ENCODE results near the gene POU4F3. TPM values are rescaled to one million over a fixed set of nuclear protein-coding genes. Genes with fewer than 3 reads are reported as not detected.

Gene POU4F3
- total RNA-seq, 2 experiments from 2014 or later: 0.09 to 0.20 TPM

- CTCF ChIA-PET: interaction anchor here (0.6 kb wide), 1 partner anchor 12 kb away, joined by 3 read pairs; no protein-coding TSS in a partner anchor
- ATAC-seq (no peak), DNase-seq (no peak)
- Mint-ChIP-seq H3K4me3 (peak overlapping the region; percentile 14), H3K4me1 (peaks cover 13% of the 10 kb centered on the region), H3K36me3 (peaks cover 3% of the 10 kb centered on the region), H3K9me3 (ENCODE audit: low read depth) (no peaks in the 10 kb centered on the region), H3K27me3 (peaks cover 84% of the 10 kb centered on the region), H3K27ac (no peak overlapping the region)
Measured at GRCh38 chr5:146344155-146345118, 5.8 kb downstream of the POU4F3 start.

GRCh38 chr5:146345240-146345577 lies 6.6 kb downstream of the POU4F3 start:
- Mint-ChIP-seq H3K36me3 (no peaks in the 10 kb centered on the region), H3K4me3 (no peak overlapping the region), H3K27ac (no peak overlapping the region), H3K4me1 (peaks cover 9% of the 10 kb centered on the region), H3K27me3 (peaks cover 76% of the 10 kb centered on the region), H3K9me3 (ENCODE audit: low read depth) (no peaks in the 10 kb centered on the region)
- DNase-seq (no peak), ATAC-seq (no peak)
- CTCF ChIA-PET: interaction anchor here (0.6 kb wide), 1 partner anchor 11 kb away, joined by 3 read pairs; no protein-coding TSS in a partner anchor

- CTCF ChIA-PET: no interaction called here
- no peak for ATAC-seq
- no peaks in the 10 kb centered on the region for H3K36me3 Mint-ChIP-seq
- H3K4me1 Mint-ChIP-seq: peaks cover 9% of the 10 kb centered on the region
- H3K9me3 Mint-ChIP-seq (ENCODE audit: low read depth): no peaks in the 10 kb centered on the region
- H3K27me3 Mint-ChIP-seq: peaks cover 74% of the 10 kb centered on the region
- H3K4me3 Mint-ChIP-seq: no peak overlapping the region
- H3K27ac Mint-ChIP-seq: no peak overlapping the region
- DNase-seq: no peak
Measured at GRCh38 chr5:146345578-146346366, 7.1 kb downstream of the POU4F3 start.

- DNase-seq (no peak), ATAC-seq (no peak)
- Mint-ChIP-seq H3K4me3 (no peak overlapping the region), H3K4me1 (no peaks in the 10 kb centered on the region), H3K9me3 (ENCODE audit: low read depth) (no peaks in the 10 kb centered on the region), H3K27me3 (peaks cover 19% of the 10 kb centered on the region), H3K36me3 (no peaks in the 10 kb centered on the region), H3K27ac (no peak overlapping the region)
- CTCF ChIA-PET: no interaction called here
Measured at GRCh38 chr5:146357126-146357525, 18.5 kb downstream of the POU4F3 start.

GRCh38 chr5:146359836-146360235 lies 21.2 kb downstream of the POU4F3 start:
- no peak for DNase-seq

GRCh38 chr5:146363161-146363874 lies 24.7 kb downstream of the POU4F3 start:
- Mint-ChIP-seq H3K36me3 (no peaks in the 10 kb centered on the region), H3K4me1 (peaks cover 5% of the 10 kb centered on the region), H3K27me3 (peaks cover 31% of the 10 kb centered on the region), H3K27ac (no peak overlapping the region), H3K9me3 (ENCODE audit: low read depth) (no peaks in the 10 kb centered on the region), H3K4me3 (no peak overlapping the region)
- no peak for DNase-seq
- CTCF ChIA-PET: no interaction called here
- no peak for ATAC-seq

More at GRCh38 chr5:146359836-146360235, 21.2 kb downstream of the POU4F3 start:
- no peak overlapping the region for H3K27ac Mint-ChIP-seq
- H3K36me3 Mint-ChIP-seq: no peaks in the 10 kb centered on the region
- H3K27me3 Mint-ChIP-seq: peaks cover 19% of the 10 kb centered on the region
- H3K9me3 Mint-ChIP-seq (ENCODE audit: low read depth): no peaks in the 10 kb centered on the region
- CTCF ChIA-PET: no interaction called here
- no peak overlapping the region for H3K4me3 Mint-ChIP-seq
- peaks cover 5% of the 10 kb centered on the region for H3K4me1 Mint-ChIP-seq
- no peak for ATAC-seq

- CTCF ChIA-PET: no interaction called here
- H3K27ac Mint-ChIP-seq: no peak overlapping the region
- H3K4me1 Mint-ChIP-seq: peaks cover 5% of the 10 kb centered on the region
- H3K36me3 Mint-ChIP-seq: no peaks in the 10 kb centered on the region
- no peaks in the 10 kb centered on the region for H3K9me3 Mint-ChIP-seq (ENCODE audit: low read depth)
- ATAC-seq (no peak), DNase-seq (no peak)
- no peak overlapping the region for H3K4me3 Mint-ChIP-seq
- H3K27me3 Mint-ChIP-seq: peaks cover 30% of the 10 kb centered on the region
Measured at GRCh38 chr5:146365618-146366017, 27.0 kb downstream of the POU4F3 start.

- H3K27ac Mint-ChIP-seq: no peak overlapping the region
- DNase-seq (no peak), ATAC-seq (no peak)
- no peak overlapping the region for H3K4me3 Mint-ChIP-seq
- no peaks in the 10 kb centered on the region for H3K9me3 Mint-ChIP-seq (ENCODE audit: low read depth)
- no peaks in the 10 kb centered on the region for H3K36me3 Mint-ChIP-seq
- H3K27me3 Mint-ChIP-seq: peaks cover 32% of the 10 kb centered on the region
- CTCF ChIA-PET: no interaction called here
- peaks cover 5% of the 10 kb centered on the region for H3K4me1 Mint-ChIP-seq
Measured at GRCh38 chr5:146366904-146367303, 28.3 kb downstream of the POU4F3 start.

GRCh38 chr5:146368137-146368536 lies 29.5 kb downstream of the POU4F3 start:
- H3K27me3 Mint-ChIP-seq: peaks cover 30% of the 10 kb centered on the region
- peaks cover 4% of the 10 kb centered on the region for H3K4me1 Mint-ChIP-seq
- CTCF ChIA-PET: no interaction called here
- no peaks in the 10 kb centered on the region for H3K36me3 Mint-ChIP-seq
- H3K4me3 Mint-ChIP-seq: no peak overlapping the region
- ATAC-seq: no peak
- no peaks in the 10 kb centered on the region for H3K9me3 Mint-ChIP-seq (ENCODE audit: low read depth)
- H3K27ac Mint-ChIP-seq: no peak overlapping the region
- DNase-seq: no peak

- H3K27ac Mint-ChIP-seq: no peak overlapping the region
Measured at GRCh38 chr5:146369691-146370090, 31.1 kb downstream of the POU4F3 start.

GRCh38 chr5:146376821-146377220 lies 38.2 kb downstream of the POU4F3 start:
- CTCF ChIA-PET: no interaction called here
- H3K27me3 Mint-ChIP-seq: peaks cover 34% of the 10 kb centered on the region

More at GRCh38 chr5:146369691-146370090, 31.1 kb downstream of the POU4F3 start:
- Mint-ChIP-seq H3K9me3 (ENCODE audit: low read depth) (no peaks in the 10 kb centered on the region), H3K36me3 (no peaks in the 10 kb centered on the region), H3K4me1 (no peaks in the 10 kb centered on the region), H3K27me3 (peaks cover 28% of the 10 kb centered on the region), H3K4me3 (no peak overlapping the region)
- no peak for DNase-seq
- CTCF ChIA-PET: no interaction called here
- no peak for ATAC-seq

GRCh38 chr5:146378986-146379385 lies 40.3 kb downstream of the POU4F3 start:
- ATAC-seq (no peak), DNase-seq (no peak)
- Mint-ChIP-seq H3K36me3 (no peaks in the 10 kb centered on the region), H3K4me1 (no peaks in the 10 kb centered on the region), H3K27me3 (peaks cover 34% of the 10 kb centered on the region), H3K9me3 (ENCODE audit: low read depth) (peaks cover 5% of the 10 kb centered on the region), H3K27ac (no peak overlapping the region), H3K4me3 (no peak overlapping the region)
- CTCF ChIA-PET: no interaction called here

More at GRCh38 chr5:146376821-146377220, 38.2 kb downstream of the POU4F3 start:
- DNase-seq (no peak), ATAC-seq (no peak)
- H3K9me3 Mint-ChIP-seq (ENCODE audit: low read depth): peaks cover 5% of the 10 kb centered on the region
- H3K36me3 Mint-ChIP-seq: no peaks in the 10 kb centered on the region
- no peaks in the 10 kb centered on the region for H3K4me1 Mint-ChIP-seq
- H3K4me3 Mint-ChIP-seq: no peak overlapping the region
- H3K27ac Mint-ChIP-seq: no peak overlapping the region

GRCh38 chr5:146380714-146381113 lies 42.1 kb downstream of the POU4F3 start:
- H3K4me3 Mint-ChIP-seq: no peak overlapping the region
- ATAC-seq (no peak), DNase-seq (no peak)
- CTCF ChIA-PET: no interaction called here
- H3K9me3 Mint-ChIP-seq (ENCODE audit: low read depth): peaks cover 5% of the 10 kb centered on the region
- H3K4me1 Mint-ChIP-seq: no peaks in the 10 kb centered on the region
- H3K27ac Mint-ChIP-seq: no peak overlapping the region
- H3K36me3 Mint-ChIP-seq: no peaks in the 10 kb centered on the region
- H3K27me3 Mint-ChIP-seq: peaks cover 38% of the 10 kb centered on the region

Data from activated CD8-positive, alpha-beta memory T cell treated with anti-CD3 and anti-CD28 coated beads, Interleukin-2, amount 10 ng/mL, durations not matched to agents 7 days and 5 days (primary cell).